RWPE2 (cell line): Measurements from ENCODE around the gene STIP1.

Source experiments
- ATAC-seq: fragments of 200-7000 bp; cut with Tn5 transposase; 3 replicates; pipeline ENCODE4 v1.9.1; 2021; ENCODE audit warnings: low read depth
- DNase-seq: peaks from one replicate; pipeline ENCODE4 v3.0.0-alpha.2; 2020; ENCODE audit warnings: low spot score
- H3K27ac ChIP-seq: fragments of 450-650 bp; 2 replicates; pipeline ENCODE4 v1.5.1; 2017; ENCODE audit warnings: mild to moderate bottlenecking; ENCODE audit not compliant: poor library complexity, severe bottlenecking
- H3K27me3 ChIP-seq: fragments of 250-450 bp; sonication (Bioruptor Pico); 2 replicates; pipeline ENCODE4 v1.5.1; 2021; ENCODE audit warnings: mild to moderate bottlenecking, moderate library complexity; ENCODE audit not compliant: insufficient read depth, poor library complexity, severe bottlenecking
- H3K36me3 ChIP-seq: fragments of 250-450 bp; sonication (Bioruptor Pico); 2 replicates; pipeline ENCODE4 v1.5.1; 2020; ENCODE audit warnings: low read depth, mild to moderate bottlenecking, moderate library complexity
- H3K4me1 ChIP-seq: fragments of 250-450 bp; sonication (Bioruptor Pico); 2 replicates; pipeline ENCODE4 v1.5.1; 2021; ENCODE audit warnings: mild to moderate bottlenecking, moderate library complexity; ENCODE audit not compliant: insufficient read depth, poor library complexity, severe bottlenecking
- H3K4me3 ChIP-seq: fragments of 250-450 bp; sonication (Bioruptor Pico); 2 replicates; pipeline ENCODE4 v1.5.1; 2021; ENCODE audit warnings: mild to moderate bottlenecking, moderate library complexity; ENCODE audit not compliant: severe bottlenecking
- H3K9me3 ChIP-seq: fragments of 250-450 bp; sonication (Bioruptor Pico); 2 replicates; pipeline ENCODE4 v1.5.1; 2021; ENCODE audit warnings: mild to moderate bottlenecking, moderate library complexity; ENCODE audit not compliant: severe bottlenecking
- TF ChIP-seq, protein P1 (sequence below): fragments of 450-650 bp; IDR thresholded peaks from one replicate; pipeline ENCODE4 v1.5.1; 2017; ENCODE audit warnings: mild to moderate bottlenecking, moderate library complexity; ENCODE audit not compliant: poor library complexity, severe bottlenecking

The STIP1 gene

GRCh38 chr11:64208796-64209562, 23.0 kb downstream of the STIP1 start:
- Histone ChIP-seq H3K36me3 (peaks cover 25% of the 10 kb centered on the region), H3K4me3 (no peak overlapping the region), H3K27me3 (no peaks in the 10 kb centered on the region), H3K9me3 (no peaks in the 10 kb centered on the region), H3K27ac (no peak overlapping the region), H3K4me1 (no peaks in the 10 kb centered on the region)
- DNase-seq (no peak), ATAC-seq (no peak)
- TF ChIP-seq, protein P1, sequence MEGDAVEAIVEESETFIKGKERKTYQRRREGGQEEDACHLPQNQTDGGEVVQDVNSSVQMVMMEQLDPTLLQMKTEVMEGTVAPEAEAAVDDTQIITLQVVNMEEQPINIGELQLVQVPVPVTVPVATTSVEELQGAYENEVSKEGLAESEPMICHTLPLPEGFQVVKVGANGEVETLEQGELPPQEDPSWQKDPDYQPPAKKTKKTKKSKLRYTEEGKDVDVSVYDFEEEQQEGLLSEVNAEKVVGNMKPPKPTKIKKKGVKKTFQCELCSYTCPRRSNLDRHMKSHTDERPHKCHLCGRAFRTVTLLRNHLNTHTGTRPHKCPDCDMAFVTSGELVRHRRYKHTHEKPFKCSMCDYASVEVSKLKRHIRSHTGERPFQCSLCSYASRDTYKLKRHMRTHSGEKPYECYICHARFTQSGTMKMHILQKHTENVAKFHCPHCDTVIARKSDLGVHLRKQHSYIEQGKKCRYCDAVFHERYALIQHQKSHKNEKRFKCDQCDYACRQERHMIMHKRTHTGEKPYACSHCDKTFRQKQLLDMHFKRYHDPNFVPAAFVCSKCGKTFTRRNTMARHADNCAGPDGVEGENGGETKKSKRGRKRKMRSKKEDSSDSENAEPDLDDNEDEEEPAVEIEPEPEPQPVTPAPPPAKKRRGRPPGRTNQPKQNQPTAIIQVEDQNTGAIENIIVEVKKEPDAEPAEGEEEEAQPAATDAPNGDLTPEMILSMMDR = no peak

DNA sequence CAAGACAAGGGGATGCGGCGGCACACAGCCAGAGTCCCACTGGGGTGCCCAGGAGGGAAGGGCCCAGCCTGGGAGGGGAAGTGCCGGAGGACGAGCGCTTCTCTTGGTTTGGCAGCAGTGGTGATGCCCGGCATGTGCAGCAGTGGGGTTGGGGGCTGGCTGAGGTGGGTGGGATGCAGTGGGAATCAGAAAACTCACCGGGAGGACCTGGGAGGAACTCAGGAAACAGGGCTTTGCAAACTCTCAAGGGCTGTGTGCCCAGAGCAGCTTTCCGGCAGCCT, 23.5 kb downstream of the STIP1 start:
- no peak for ATAC-seq
- H3K27ac ChIP-seq = no peak overlapping the region

GRCh38 chr11:64210301-64211020, 24.5 kb downstream of the STIP1 start:
- Histone ChIP-seq H3K4me1 (no peaks in the 10 kb centered on the region), H3K4me3 (no peak overlapping the region), H3K27ac (no peak overlapping the region), H3K9me3 (no peaks in the 10 kb centered on the region), H3K27me3 (no peaks in the 10 kb centered on the region), H3K36me3 (peaks cover 12% of the 10 kb centered on the region)
- no peak for ATAC-seq
- DNase-seq = no peak
- TF ChIP-seq, protein P1 = no peak

More for the DNA sequence above, 23.5 kb downstream of the STIP1 start:
- H3K4me3 ChIP-seq = no peak overlapping the region
- no peaks in the 10 kb centered on the region for H3K27me3 ChIP-seq
- H3K4me1 ChIP-seq = no peaks in the 10 kb centered on the region
- peaks cover 21% of the 10 kb centered on the region for H3K36me3 ChIP-seq
- TF ChIP-seq, protein P1 = no peak
- no peaks in the 10 kb centered on the region for H3K9me3 ChIP-seq
- no peak for DNase-seq

DNA sequence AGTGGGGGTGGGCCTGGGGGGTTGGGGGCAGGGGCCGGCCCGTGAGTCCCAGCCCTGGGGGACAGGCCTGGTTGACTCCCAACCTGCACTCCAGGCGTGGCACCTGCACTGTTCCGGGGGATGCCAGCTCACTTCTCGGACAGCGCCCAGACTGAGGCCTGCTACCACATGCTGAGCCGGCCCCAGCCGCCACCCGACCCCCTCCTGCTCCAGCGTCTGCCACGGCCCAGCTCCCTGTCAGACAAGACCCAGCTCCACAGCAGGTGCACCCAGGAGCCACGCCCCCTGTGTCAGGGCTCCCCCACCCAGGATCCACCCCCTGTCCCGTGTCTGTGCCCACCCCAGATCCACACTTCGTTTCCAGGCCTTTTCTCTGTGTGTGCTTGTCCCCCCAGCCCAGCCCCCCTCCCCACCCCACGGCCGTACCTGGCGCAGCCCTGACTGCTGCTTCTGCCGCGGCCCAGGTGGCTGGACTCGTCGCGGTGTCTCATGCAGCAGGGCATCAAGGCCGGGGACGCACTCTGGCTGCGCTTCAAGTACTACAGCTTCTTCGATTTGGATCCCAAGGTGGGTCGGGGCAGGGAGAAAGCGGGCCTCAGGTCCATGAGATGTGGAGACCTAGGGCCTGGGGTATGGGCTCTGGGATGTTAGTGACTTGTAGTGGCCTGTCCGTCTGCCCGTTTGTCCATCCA, 25.4 kb downstream of the STIP1 start:
- Histone ChIP-seq H3K4me1 (no peaks in the 10 kb centered on the region), H3K9me3 (no peaks in the 10 kb centered on the region), H3K27me3 (no peaks in the 10 kb centered on the region), H3K4me3 (no peak overlapping the region), H3K27ac (no peak overlapping the region), H3K36me3 (peaks cover 7% of the 10 kb centered on the region)
- ATAC-seq (no peak), DNase-seq (no peak)
- TF ChIP-seq, protein P1 = no peak
